Measurements from ENCODE around the gene NGFR. TPM values are rescaled to one million over a fixed set of nuclear protein-coding genes. Genes with fewer than 3 reads are reported as not detected.

NGFR gene
- total and polyA plus RNA-seq, 9 of the 15 experiments (the other 6 are each of a cell fraction or from before 2014, with no cell fraction given), result 0.07 to 0.23 (median 0.13) TPM; not detected in 4

DNA sequence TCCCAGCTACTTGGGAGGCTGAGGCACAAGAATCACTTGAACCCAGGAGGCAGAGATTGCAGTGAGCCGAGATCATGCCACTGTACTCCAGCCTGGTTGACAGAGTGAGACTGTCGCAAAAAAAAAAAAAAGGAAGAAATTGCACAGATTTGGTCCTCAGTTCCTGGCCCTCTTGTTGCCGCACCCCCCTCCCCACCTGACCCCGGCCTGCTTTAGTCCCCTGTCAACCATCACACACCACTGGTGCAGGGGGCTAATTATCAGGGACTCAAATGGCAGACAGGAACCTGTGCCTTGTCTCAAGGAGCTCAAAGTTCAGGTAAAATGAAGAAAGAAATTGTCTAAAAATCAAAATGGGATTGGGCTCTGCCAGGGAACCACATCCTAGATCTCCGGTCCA is 28.1 kb downstream of the NGFR start:
- in situ Hi-C loops (cut with MboI), result no loop called here
- CTCF ChIA-PET (ENCODE audit: low intra/inter-chr PET ratio), result no interaction called here

More for the DNA sequence above, 28.1 kb downstream of the NGFR start:
- TF ChIP-seq GABPB1 (CRISPR knock-in tag; IDR thresholded peaks at IDR 0.05) (no peak), ZKSCAN1 (IDR thresholded peaks at IDR 0.05; ENCODE audit: low read depth, low read length) (no peak), CEBPB (tag; IDR thresholded peaks at IDR 0.05) (no peak), ADNP (tag; IDR thresholded peaks at IDR 0.05) (no peak)
- TF ChIP-seq, protein P1, sequence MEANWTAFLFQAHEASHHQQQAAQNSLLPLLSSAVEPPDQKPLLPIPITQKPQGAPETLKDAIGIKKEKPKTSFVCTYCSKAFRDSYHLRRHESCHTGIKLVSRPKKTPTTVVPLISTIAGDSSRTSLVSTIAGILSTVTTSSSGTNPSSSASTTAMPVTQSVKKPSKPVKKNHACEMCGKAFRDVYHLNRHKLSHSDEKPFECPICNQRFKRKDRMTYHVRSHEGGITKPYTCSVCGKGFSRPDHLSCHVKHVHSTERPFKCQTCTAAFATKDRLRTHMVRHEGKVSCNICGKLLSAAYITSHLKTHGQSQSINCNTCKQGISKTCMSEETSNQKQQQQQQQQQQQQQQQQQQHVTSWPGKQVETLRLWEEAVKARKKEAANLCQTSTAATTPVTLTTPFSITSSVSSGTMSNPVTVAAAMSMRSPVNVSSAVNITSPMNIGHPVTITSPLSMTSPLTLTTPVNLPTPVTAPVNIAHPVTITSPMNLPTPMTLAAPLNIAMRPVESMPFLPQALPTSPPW (CRISPR knock-in tag; IDR thresholded peaks at IDR 0.05), result no peak
- BruUV-seq (replicated peaks), result no TSS peak
- Histone ChIP-seq H3K36me3 (ENCODE audit: control insufficient read depth, insufficient read depth, low read length) (no peaks in the 10 kb centered on the region), H3K79me2 (ENCODE audit: control insufficient read depth, insufficient read depth, low read length) (no peaks in the 10 kb centered on the region), H3K27me3 (ENCODE audit: control insufficient read depth in 2 of 2, insufficient read depth in 2 of 2, low read length in 2 of 2) (peaks cover 32 to 78% of the 10 kb centered on the region in 2 experiments; a peak in 4 of 5 replicates), H3K9me3 (replicated peaks; ENCODE audit: control insufficient read depth, insufficient read depth, low read depth, low read length) (no peaks in the 10 kb centered on the region), H2AFZ (ENCODE audit: low read depth, low read length) (no peak overlapping the region), H3K27ac (ENCODE audit: extremely low read depth, low read depth, low read length) (no peak overlapping the region), H3K4me2 (ENCODE audit: insufficient read depth, low read length) (no peak overlapping the region), H3K9me1 (ENCODE audit: control insufficient read depth, insufficient read depth, low read length) (no peaks in the 10 kb centered on the region), H3K4me3 (no peak overlapping the region), H4K20me1 (replicated peaks; ENCODE audit: control insufficient read depth, insufficient read depth, low read length) (no peaks in the 10 kb centered on the region; the same call in 1 of the 2 replicates), H3K9ac (ENCODE audit: insufficient read depth in 1 of 2, low read depth in 2 of 2, low read length in 2 of 2) (no peak overlapping the region), H3K4me1 (replicated peaks in 1 of 2; ENCODE audit: control insufficient read depth in 2 of 2, insufficient read depth in 2 of 2, low read length in 2 of 2) (no peaks in the 10 kb centered on the region)
- DNase-seq (ENCODE audit: extremely low read depth in 1 of 4, low spot score in 3 of 4) (no peak), ATAC-seq (no peak), FAIRE-seq (no peak)
- intact Hi-C loops (cut with micrococcal nuclease), result no loop called here
- POLR2A ChIA-PET, result interaction anchor here (0.5 to 1.2 kb wide), 6 partner anchors 8 to 357 kb away, joined by 3 to 5 read pairs (median 3); no protein-coding TSS in a partner anchor
- 0% methylated on average over 4 of the region's 5 CpGs for WGBS (ENCODE audit: insufficient coverage, low coverage, missing lambda C conversion rate)
